K562 (cell line): ENCODE measurements around the gene MAP2K4. TPM values are rescaled to one million over a fixed set of nuclear protein-coding genes. Genes with fewer than 3 reads are reported as not detected.

Source experiments
- ATAC-seq: fragments of 200-7000 bp; cut with Tn5 transposase; 3 replicates; pipeline ENCODE4 v1.9.1; 2020; ENCODE audit warnings: moderate library complexity
- BruUV-seq: library from RNA; stranded (reverse); fragments of 400-500 nt; replicated peaks from 2 replicates; lab custom pipeline; 2021; lab: Mats Ljungman, UMichigan
- CTCF ChIA-PET: fragments of 300-600 bp; formaldehyde crosslinking; extraction: SDS; loops from one replicate; lab custom pipeline; 2021; ENCODE audit warnings: low intra/inter-chr PET ratio; lab: Yijun Ruan, JAX
- POLR2A ChIA-PET: fragments of 300-600, 350-650 bp; sonication (Branson Sonifier 250); formaldehyde crosslinking; extraction: SDS; loops from one replicate; lab custom pipeline; 2021; ENCODE audit warnings: antibody characterized with exemption, inconsistent platforms; lab: Yijun Ruan, JAX
- DNase-seq, 4 experiments: peaks; one replicate each; pipeline versions ENCODE4 v3.0.0 to v3.0.0-alpha.2; 2011 to 2018; ENCODE audit warnings: low spot score in 3 of 4, mixed read lengths in 3 of 4; ENCODE audit errors: extremely low read depth in 1 of 4
- FAIRE-seq: peaks from 2 replicates; lab custom pipeline; 2011; peaks lifted over from hg19 to GRCh38; lab: Jason Lieb, UNC
- H2AFZ ChIP-seq: 2 replicates; pipeline ENCODE4 v1.6.0; 2011; ENCODE audit warnings: low read depth, low read length, control low read depth, inconsistent platforms
- H3K27ac ChIP-seq: fragments of 200-600 bp; 3 replicates; pipeline ENCODE4 v1.8.0; 2011; ENCODE audit warnings: low read depth, mild to moderate bottlenecking, control low read depth, inconsistent platforms, low read length, moderate library complexity, mixed read lengths; ENCODE audit errors: extremely low read depth
- H3K27me3 ChIP-seq, 2 experiments: fragments of 300-600 bp in 1 of 2; 2 replicates in 1 of 2; 3 replicates in 1 of 2; pipeline versions ENCODE4 v1.6.0 to v1.8.0; 2011; ENCODE audit warnings: inconsistent platforms in 2 of 2, low read length in 2 of 2, mild to moderate bottlenecking in 1 of 2, mixed read lengths in 1 of 2, moderate library complexity in 1 of 2; ENCODE audit not compliant: control insufficient read depth in 2 of 2, insufficient read depth in 2 of 2
- H3K36me3 ChIP-seq: fragments of 300-600 bp; 3 replicates; pipeline ENCODE4 v1.8.0; 2011; ENCODE audit warnings: mild to moderate bottlenecking, low read length, inconsistent platforms; ENCODE audit not compliant: control insufficient read depth, insufficient read depth
- H3K4me1 ChIP-seq, 2 experiments: fragments of 200-600 bp in 1 of 2; replicated peaks in 1 of 2; 2 replicates in 1 of 2; 3 replicates in 1 of 2; pipeline versions ENCODE4 v1.5.1 to v1.8.0; 2011; ENCODE audit warnings: inconsistent platforms in 2 of 2, low read length in 2 of 2, mild to moderate bottlenecking in 1 of 2, mixed read lengths in 1 of 2, moderate library complexity in 1 of 2; ENCODE audit not compliant: control insufficient read depth in 2 of 2, insufficient read depth in 2 of 2
- H3K4me2 ChIP-seq: 2 replicates; pipeline ENCODE4 v1.6.1; 2011; ENCODE audit warnings: low read length, control low read depth, inconsistent platforms, mixed read lengths; ENCODE audit not compliant: insufficient read depth
- H3K4me3 ChIP-seq: fragments of 200-600 bp; sonication (generic), shearing (Covaris generic); 2 replicates; pipeline ENCODE4 v1.5.1; 2016; ENCODE audit warnings: control low read depth, inconsistent platforms
- H3K79me2 ChIP-seq: fragments of 200-600 bp; 3 replicates; pipeline ENCODE4 v1.8.0; 2011; ENCODE audit warnings: low read length, inconsistent platforms; ENCODE audit not compliant: control insufficient read depth, insufficient read depth
- H3K9ac ChIP-seq, 2 experiments: 2 replicates each; pipeline versions ENCODE4 v1.6.0 to v1.6.1; 2011; ENCODE audit warnings: low read depth in 2 of 2, low read length in 2 of 2, control low read depth in 1 of 2, inconsistent platforms in 1 of 2, mild to moderate bottlenecking in 1 of 2, mixed read lengths in 1 of 2; ENCODE audit not compliant: insufficient read depth in 1 of 2
- H3K9me1 ChIP-seq: one replicate; pipeline ENCODE4 v1.6.0; 2011; ENCODE audit warnings: inconsistent platforms, mild to moderate bottlenecking, low read length, moderate library complexity; ENCODE audit not compliant: control insufficient read depth, insufficient read depth
- H3K9me3 ChIP-seq: replicated peaks from 2 replicates; pipeline ENCODE4 v1.5.1; 2011; ENCODE audit warnings: low read depth, low read length, inconsistent platforms; ENCODE audit not compliant: control insufficient read depth, insufficient read depth
- H4K20me1 ChIP-seq: replicated peaks from 2 replicates; pipeline ENCODE4 v1.6.1; 2011; ENCODE audit warnings: low read length, inconsistent platforms, mixed read lengths; ENCODE audit not compliant: control insufficient read depth, insufficient read depth
- ARNT ChIP-seq, 2 experiments: fragments of 450-650 bp; IDR thresholded peaks; 2 replicates each; pipeline ENCODE4 v1.6.1; 2016; ENCODE audit warnings: mild to moderate bottlenecking in 1 of 2
- BRF2 ChIP-seq: IDR thresholded peaks from 3 replicates; pipeline ENCODE4 v1.6.1; 2011; ENCODE audit warnings: borderline replicate concordance, mild to moderate bottlenecking; ENCODE audit not compliant: insufficient read length, insufficient read depth
- CREB1 ChIP-seq, 2 experiments: sonication (generic) in 1 of 2; formaldehyde crosslinking in 1 of 2; IDR thresholded peaks; 2 replicates each; pipeline versions ENCODE4 v1.6.1 to v1.8.0; 2012 to 2022; ENCODE audit warnings: inconsistent platforms in 1 of 2, mild to moderate bottlenecking in 1 of 2, missing genetic modification reagents in 1 of 2, moderate library complexity in 1 of 2
- HIVEP1 ChIP-seq: fragments of 250-450 bp; sonication (Bioruptor Pico); IDR thresholded peaks from 2 replicates; pipeline ENCODE4 v1.4.0; 2020; ENCODE audit warnings: mild to moderate bottlenecking
- IRF2 ChIP-seq: sonication (generic); formaldehyde crosslinking; IDR thresholded peaks from 2 replicates; pipeline ENCODE4 v1.8.1; 2022; ENCODE audit warnings: mild to moderate bottlenecking, missing genetic modification reagents
- JUNB ChIP-seq: fragments of 450-650 bp; formaldehyde crosslinking; conservative IDR thresholded peaks from 2 replicates; pipeline ENCODE4 v1.4.0; 2020; ENCODE audit warnings: mild to moderate bottlenecking
- MXD1 ChIP-seq: fragments of 250-450 bp; sonication (Bioruptor Pico); IDR thresholded peaks from 2 replicates; pipeline ENCODE4 v1.8.0; 2021; ENCODE audit warnings: borderline replicate concordance, mild to moderate bottlenecking, moderate library complexity; ENCODE audit not compliant: poor library complexity, severe bottlenecking
- RBBP5 ChIP-seq: fragments of 200-600 bp; sonication (generic); IDR thresholded peaks from 2 replicates; pipeline ENCODE4 v1.6.1; 2012; ENCODE audit warnings: borderline replicate concordance, mild to moderate bottlenecking, low read length, control low read depth, inconsistent platforms; ENCODE audit not compliant: insufficient read depth, poor library complexity, severe bottlenecking
- RNF2 ChIP-seq: sonication (generic); IDR thresholded peaks from 2 replicates; pipeline ENCODE4 v1.6.1; 2016
- THAP7 ChIP-seq: fragments of 250-450 bp; sonication (Bioruptor Pico); IDR thresholded peaks from 2 replicates; pipeline ENCODE4 v1.5.0; 2021
- YY1 ChIP-seq, 3 experiments: IDR thresholded peaks; 2 replicates each; pipeline ENCODE4 v1.6.1; 2011; ENCODE audit warnings: low read length in 2 of 3, mild to moderate bottlenecking in 2 of 3, moderate library complexity in 2 of 3, borderline replicate concordance in 1 of 3, control low read depth in 1 of 3, low read depth in 1 of 3; ENCODE audit not compliant: insufficient read depth in 3 of 3, insufficient replicate concordance in 2 of 3, control insufficient read depth in 1 of 3, insufficient read length in 1 of 3; ENCODE audit errors: extremely low read depth in 1 of 3
- ZNF57 ChIP-seq: fragments of 450-650 bp; formaldehyde crosslinking; IDR thresholded peaks from 2 replicates; pipeline ENCODE4 v1.4.0; 2020; ENCODE audit warnings: mild to moderate bottlenecking, moderate library complexity
- ZNF717 ChIP-seq: fragments of 250-450 bp; sonication (Bioruptor Pico); IDR thresholded peaks from 2 replicates; pipeline ENCODE4 v1.5.0; 2021
- WGBS: fragments of 100-300 bp; shearing (Covaris generic); methylation state at CpG from one replicate; pipeline ENCODE4 v1.1.6; 2016; ENCODE audit warnings: low coverage, mixed read lengths; ENCODE audit not compliant: insufficient coverage; ENCODE audit errors: missing lambda C conversion rate; 5-methylcytosine and 5-hydroxymethylcytosine counted together
- in situ Hi-C: fragments of 300-500 bp; cut with MboI; formaldehyde crosslinking; loops from 4 replicates; pipeline ENCODE4 v1.15.0; 2018; ENCODE audit warnings: inconsistent platforms, mixed read lengths
- intact Hi-C: fragments of 100-400 bp; cut with micrococcal nuclease; formaldehyde crosslinking; loops from 2 replicates; pipeline ENCODE4 v1.14.2; 2022
- polyA plus RNA-seq, 8 experiments: library from polyadenylated mRNA; depleted of rRNA in 4 of 8; stranded (reverse) in 5 of 8; unstranded in 3 of 8; fragments of >200 nt; fragmentation: Nextera tagmentation in 2 of 8; fragmentation: Illumina TruSeq in 1 of 8; extraction: Ambion mirVana in 2 of 8; extraction: Trizol in 1 of 8; gene quantifications; 2 replicates each; pipeline versions ENCODE4 v1.2.1 to v1.2.3, GENCODE V29; 2011 to 2014; ENCODE audit warnings: inconsistent platforms in 1 of 8, missing spikeins in 1 of 8
- total RNA-seq, 7 experiments: library from RNA; depleted of rRNA in 6 of 7; stranded (reverse); fragments of >200 nt in 6 of 7; fragmentation: Illumina TruSeq in 2 of 7; extraction: Trizol in 2 of 7; gene quantifications; 2 replicates each; pipeline versions ENCODE4 v1.2.1 to v1.2.3, GENCODE V29; 2011 to 2021; ENCODE audit warnings: low replicate concordance in 1 of 7

Gene MAP2K4
- total and polyA plus RNA-seq, 9 of the 15 experiments (the other 6 are each of a cell fraction or from before 2014, with no cell fraction given) = 3.0 to 15.9 (median 10.8) TPM

GRCh38 chr17:12110906-12111305, 90.2 kb downstream of the MAP2K4 start:
- in situ Hi-C loops (no loop called here), intact Hi-C loops (no loop called here)
- Histone ChIP-seq H3K4me3 (no peak overlapping the region), H3K27ac (no peak overlapping the region), H2AFZ (no peak overlapping the region), H3K9me3 (no peaks in the 10 kb centered on the region; the same call in 1 of the 2 replicates), H3K27me3 (no peaks in the 10 kb centered on the region), H3K4me2 (no peak overlapping the region), H3K4me1 (no peaks in the 10 kb centered on the region; a peak in 1 of 5 replicates), H3K79me2 (no peaks in the 10 kb centered on the region), H3K36me3 (peaks cover 23% of the 10 kb centered on the region; the same call in 2 of the 3 replicates), H3K9me1 (no peaks in the 10 kb centered on the region), H4K20me1 (no peaks in the 10 kb centered on the region), H3K9ac (no peak overlapping the region)
- no peak for ATAC-seq
- DNase-seq = no peak
- WGBS = 93% methylated on average over 2 of the region's 2 CpGs
- no peak for FAIRE-seq
- no TSS peak for BruUV-seq
- TF ChIP-seq RBBP5 = no peak
- ChIA-PET POLR2A (no interaction called here), CTCF (no interaction called here)

GRCh38 chr17:12113156-12113555, 92.5 kb downstream of the MAP2K4 start:
- BruUV-seq = no TSS peak
- FAIRE-seq = no peak
- ChIA-PET POLR2A (no interaction called here), CTCF (no interaction called here)
- no peaks in the 10 kb centered on the region; a peak in 1 of 5 replicates for H3K4me1 ChIP-seq
- H3K4me3 ChIP-seq = no peak overlapping the region
- H3K9me1 ChIP-seq = no peaks in the 10 kb centered on the region
- WGBS = 70% methylated on average over 2 of the region's 2 CpGs
- no peak overlapping the region for H3K27ac ChIP-seq
- no peak overlapping the region for H2AFZ ChIP-seq
- no peaks in the 10 kb centered on the region for H3K9me3 ChIP-seq
- H4K20me1 ChIP-seq = no peaks in the 10 kb centered on the region
- peaks cover 23% of the 10 kb centered on the region; the same call in 2 of the 3 replicates for H3K36me3 ChIP-seq
- ATAC-seq = no peak
- no peaks in the 10 kb centered on the region for H3K27me3 ChIP-seq
- intact Hi-C loops = no loop called here
- no peaks in the 10 kb centered on the region for H3K79me2 ChIP-seq
- no peak overlapping the region for H3K4me2 ChIP-seq
- in situ Hi-C loops = no loop called here
- DNase-seq = no peak
- no peak overlapping the region for H3K9ac ChIP-seq
- TF ChIP-seq RNF2 (no peak), CREB1 (IDR thresholded peaks at IDR 0.05) (no peak), CREB1 (CRISPR knock-in tag; IDR thresholded peaks at IDR 0.05) (no peak), ARNT (IDR thresholded peaks at IDR 0.05) (no peak), ZNF717 (CRISPR knock-in tag) (no peak), IRF2 (no peak), HIVEP1 (no peak), YY1 (IDR thresholded peaks at IDR 0.05; ENCODE audit: borderline replicate concordance in 1 of 3, control insufficient read depth in 1 of 3, extremely low read depth in 1 of 3, insufficient read depth in 3 of 3, insufficient read length in 1 of 3, insufficient replicate concordance in 2 of 3, low read depth in 1 of 3, low read length in 2 of 3) (no peak), JUNB (CRISPR knock-in tag) (no peak), BRF2 (no peak), ZNF57 (CRISPR knock-in tag) (no peak), THAP7 (CRISPR knock-in tag) (no peak), MXD1 (CRISPR knock-in tag) (no peak)
